ENCODE data around the gene RPL9. TPM values are rescaled to one million over a fixed set of nuclear protein-coding genes. Genes with fewer than 3 reads are reported as not detected.
A peak's percentile ranks its signal among the peaks of the same experiment; 100 is the strongest.

The RPL9 gene
- total RNA-seq, 4 donors from 2014 or later, result 2,923 to 4,543 (median 3,766) TPM

DNA sequence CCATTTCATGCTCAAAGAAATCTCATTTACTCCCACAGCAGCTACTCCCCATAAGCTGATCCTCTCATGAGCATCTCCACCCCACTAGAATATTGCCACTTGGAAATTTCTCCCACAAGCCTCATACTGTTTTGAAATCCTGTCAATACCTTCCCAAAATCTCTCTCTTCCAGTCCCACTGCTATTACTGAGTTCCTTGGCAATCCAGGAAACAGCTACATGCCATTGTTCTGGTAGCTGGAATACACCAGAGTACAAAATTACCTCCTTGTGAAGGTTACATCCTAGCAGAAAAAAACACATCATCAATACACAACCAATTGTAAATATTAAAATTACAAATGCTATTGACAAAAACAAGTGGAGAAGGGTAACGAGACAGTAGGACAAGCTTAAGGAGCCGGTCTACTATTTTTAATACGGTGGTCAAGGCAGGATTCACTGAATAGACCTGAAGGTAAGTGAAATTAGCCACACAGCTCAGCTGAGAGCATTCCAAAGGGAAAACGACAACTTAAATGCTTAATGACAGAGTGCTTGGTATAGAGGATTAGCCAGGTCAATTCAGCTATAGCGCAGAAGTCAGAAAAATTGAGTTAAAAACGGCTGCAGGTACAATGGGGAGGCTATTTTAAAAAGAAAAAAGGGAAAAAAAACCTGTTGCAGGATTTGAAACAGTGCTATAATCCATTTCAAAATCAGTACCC lies 6.4 kb downstream of the RPL9 start:
- no peak for ATAC-seq (ENCODE audit: low FRiP score)
- TF ChIP-seq, protein P1, sequence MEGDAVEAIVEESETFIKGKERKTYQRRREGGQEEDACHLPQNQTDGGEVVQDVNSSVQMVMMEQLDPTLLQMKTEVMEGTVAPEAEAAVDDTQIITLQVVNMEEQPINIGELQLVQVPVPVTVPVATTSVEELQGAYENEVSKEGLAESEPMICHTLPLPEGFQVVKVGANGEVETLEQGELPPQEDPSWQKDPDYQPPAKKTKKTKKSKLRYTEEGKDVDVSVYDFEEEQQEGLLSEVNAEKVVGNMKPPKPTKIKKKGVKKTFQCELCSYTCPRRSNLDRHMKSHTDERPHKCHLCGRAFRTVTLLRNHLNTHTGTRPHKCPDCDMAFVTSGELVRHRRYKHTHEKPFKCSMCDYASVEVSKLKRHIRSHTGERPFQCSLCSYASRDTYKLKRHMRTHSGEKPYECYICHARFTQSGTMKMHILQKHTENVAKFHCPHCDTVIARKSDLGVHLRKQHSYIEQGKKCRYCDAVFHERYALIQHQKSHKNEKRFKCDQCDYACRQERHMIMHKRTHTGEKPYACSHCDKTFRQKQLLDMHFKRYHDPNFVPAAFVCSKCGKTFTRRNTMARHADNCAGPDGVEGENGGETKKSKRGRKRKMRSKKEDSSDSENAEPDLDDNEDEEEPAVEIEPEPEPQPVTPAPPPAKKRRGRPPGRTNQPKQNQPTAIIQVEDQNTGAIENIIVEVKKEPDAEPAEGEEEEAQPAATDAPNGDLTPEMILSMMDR (IDR thresholded peaks at IDR 0.05), result no peak
- DNase-seq (ENCODE audit: low spot score), result no peak

DNA sequence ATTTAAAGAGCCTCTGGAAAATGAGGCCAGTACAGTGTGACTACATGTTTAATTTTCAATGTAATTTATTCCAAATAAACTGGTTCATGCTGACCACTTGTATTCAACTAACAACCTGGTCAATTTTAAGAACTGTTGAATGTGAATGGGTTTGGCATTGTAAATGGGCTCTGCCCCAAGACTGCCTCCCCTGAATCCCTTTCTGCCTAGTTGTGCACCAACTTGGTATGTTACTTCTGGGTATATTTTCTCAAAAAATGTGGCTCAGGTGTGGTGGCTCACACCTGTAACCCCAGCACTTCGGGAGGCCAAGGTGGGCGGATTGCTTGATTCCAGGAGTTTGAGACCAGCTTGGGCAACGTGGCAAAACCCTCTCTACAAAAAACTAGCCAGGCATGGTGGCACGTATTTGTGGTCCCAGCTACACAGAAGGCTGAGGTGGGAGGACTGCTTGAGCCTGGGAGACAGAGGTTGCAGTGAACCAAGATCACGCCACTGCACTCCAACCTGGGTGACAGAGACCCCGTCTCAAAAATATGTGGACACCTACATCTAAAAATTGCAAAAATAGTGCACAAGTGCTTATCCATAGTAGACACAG lies 7.2 kb downstream of the RPL9 start:
- ATAC-seq (ENCODE audit: low FRiP score) (no peak), DNase-seq (ENCODE audit: low spot score) (no peak)
- TF ChIP-seq, protein P1 (IDR thresholded peaks at IDR 0.05), result no peak

DNA sequence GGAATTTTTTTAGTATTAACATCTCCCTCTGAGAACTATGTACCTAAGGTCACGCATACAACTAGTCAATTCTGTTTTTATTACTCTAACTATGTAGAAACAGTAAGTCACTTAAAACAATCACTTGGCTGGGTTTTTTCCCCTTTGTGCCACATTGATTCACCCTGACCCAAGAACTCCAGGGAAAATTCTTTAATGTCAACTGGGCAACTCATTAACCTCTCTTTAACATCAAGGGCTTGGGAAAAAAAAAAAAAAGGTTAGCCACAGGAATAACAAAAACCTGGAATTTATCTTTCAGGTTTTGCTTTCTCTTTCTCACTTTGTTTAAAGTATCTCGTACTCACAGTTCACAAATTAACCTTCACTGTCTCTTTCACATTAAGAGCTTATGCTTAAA lies 8.1 kb downstream of the RPL9 start:
- ATAC-seq (ENCODE audit: low FRiP score) (no peak), DNase-seq (ENCODE audit: low spot score) (no peak)
- TF ChIP-seq, protein P1 (IDR thresholded peaks at IDR 0.05), result no peak

DNA sequence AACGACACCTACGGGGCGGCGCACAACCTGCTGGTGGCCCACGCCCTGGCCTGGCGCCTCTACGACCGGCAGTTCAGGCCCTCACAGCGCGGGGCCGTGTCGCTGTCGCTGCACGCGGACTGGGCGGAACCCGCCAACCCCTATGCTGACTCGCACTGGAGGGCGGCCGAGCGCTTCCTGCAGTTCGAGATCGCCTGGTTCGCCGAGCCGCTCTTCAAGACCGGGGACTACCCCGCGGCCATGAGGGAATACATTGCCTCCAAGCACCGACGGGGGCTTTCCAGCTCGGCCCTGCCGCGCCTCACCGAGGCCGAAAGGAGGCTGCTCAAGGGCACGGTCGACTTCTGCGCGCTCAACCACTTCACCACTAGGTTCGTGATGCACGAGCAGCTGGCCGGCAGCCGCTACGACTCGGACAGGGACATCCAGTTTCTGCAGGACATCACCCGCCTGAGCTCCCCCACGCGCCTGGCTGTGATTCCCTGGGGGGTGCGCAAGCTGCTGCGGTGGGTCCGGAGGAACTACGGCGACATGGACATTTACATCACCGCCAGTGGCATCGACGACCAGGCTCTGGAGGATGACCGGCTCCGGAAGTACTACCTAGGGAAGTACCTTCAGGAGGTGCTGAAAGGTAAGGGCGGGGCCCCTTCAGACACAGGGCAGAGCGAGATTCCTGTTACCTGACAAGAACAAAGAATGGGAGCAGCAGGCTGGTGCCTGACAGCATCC lies 11.7 kb downstream of the RPL9 start:
- DNase-seq (ENCODE audit: low spot score) (no peak), ATAC-seq (ENCODE audit: low FRiP score) (peak; percentile 72)

DNA sequence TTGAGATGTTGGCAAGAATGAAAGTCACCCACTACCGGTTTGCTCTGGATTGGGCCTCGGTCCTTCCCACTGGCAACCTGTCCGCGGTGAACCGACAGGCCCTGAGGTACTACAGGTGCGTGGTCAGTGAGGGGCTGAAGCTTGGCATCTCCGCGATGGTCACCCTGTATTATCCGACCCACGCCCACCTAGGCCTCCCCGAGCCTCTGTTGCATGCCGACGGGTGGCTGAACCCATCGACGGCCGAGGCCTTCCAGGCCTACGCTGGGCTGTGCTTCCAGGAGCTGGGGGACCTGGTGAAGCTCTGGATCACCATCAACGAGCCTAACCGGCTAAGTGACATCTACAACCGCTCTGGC lies 12.3 kb downstream of the RPL9 start:
- TF ChIP-seq, protein P1 (IDR thresholded peaks at IDR 0.05), result no peak
- ATAC-seq (ENCODE audit: low FRiP score) (no peak), DNase-seq (ENCODE audit: low spot score) (no peak)

More for the DNA sequence above, 11.7 kb downstream of the RPL9 start:
- TF ChIP-seq, protein P1 (IDR thresholded peaks at IDR 0.05), result no peak

DNA sequence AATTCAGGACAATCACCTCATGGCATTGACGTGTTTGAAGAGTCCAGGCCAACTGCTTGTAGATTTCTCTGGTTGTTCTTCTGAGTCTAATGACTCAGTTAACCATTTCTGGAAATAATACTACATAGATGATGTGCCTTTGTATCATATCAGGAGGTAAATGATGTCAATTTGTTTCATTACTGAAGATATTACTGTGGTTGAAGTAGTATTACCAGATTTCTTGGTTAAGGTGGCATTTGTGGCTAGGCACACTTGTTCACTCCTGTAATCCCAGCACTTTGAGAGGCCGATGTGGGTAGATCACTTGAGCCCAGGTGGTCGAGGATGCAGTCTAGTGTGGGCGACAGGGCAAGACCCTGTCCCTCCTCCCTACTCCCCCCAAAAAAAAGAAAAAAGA lies 15.7 kb downstream of the RPL9 start:
- DNase-seq (ENCODE audit: low spot score) (no peak), ATAC-seq (ENCODE audit: low FRiP score) (no peak)
- TF ChIP-seq, protein P1 (IDR thresholded peaks at IDR 0.05), result no peak

All from omental fat pad (tissue), 4 donors.